ENCODE results near the gene GNAZ. TPM values are rescaled to one million over a fixed set of nuclear protein-coding genes. Genes with fewer than 3 reads are reported as not detected.

The GNAZ gene
- total RNA-seq, 2 experiments from 2014 or later = 0.28 to 0.53 TPM

- POLR2A ChIA-PET = no interaction called here
- H3K36me3 Mint-ChIP-seq (ENCODE audit: low read depth) = no peaks in the 10 kb centered on the region
- peaks cover 21% of the 10 kb centered on the region for H3K4me1 Mint-ChIP-seq
- H3K27me3 Mint-ChIP-seq = no peaks in the 10 kb centered on the region
- H3K9me3 Mint-ChIP-seq = no peaks in the 10 kb centered on the region
- H3K27ac Mint-ChIP-seq = no peak overlapping the region
- H3K4me3 Mint-ChIP-seq = no peak overlapping the region
- CTCF ChIA-PET = no interaction called here
- DNase-seq = no peak
Measured at GRCh38 chr22:23089633-23090456, 19.5 kb downstream of the GNAZ start.

- Mint-ChIP-seq H3K4me1 (peaks cover 21% of the 10 kb centered on the region), H3K36me3 (ENCODE audit: low read depth) (no peaks in the 10 kb centered on the region), H3K27me3 (no peaks in the 10 kb centered on the region), H3K27ac (no peak overlapping the region), H3K9me3 (no peaks in the 10 kb centered on the region), H3K4me3 (no peak overlapping the region)
- POLR2A ChIA-PET = no interaction called here
- CTCF ChIA-PET = no interaction called here
- no peak for DNase-seq
Measured at GRCh38 chr22:23090457-23090835, 20.1 kb downstream of the GNAZ start.

- H3K27ac Mint-ChIP-seq = no peak overlapping the region
- H3K27me3 Mint-ChIP-seq = no peaks in the 10 kb centered on the region
- H3K4me1 Mint-ChIP-seq = peaks cover 19% of the 10 kb centered on the region
- ChIA-PET POLR2A (no interaction called here), CTCF (no interaction called here)
- DNase-seq = no peak
- no peaks in the 10 kb centered on the region for H3K36me3 Mint-ChIP-seq (ENCODE audit: low read depth)
- no peak overlapping the region for H3K4me3 Mint-ChIP-seq
- H3K9me3 Mint-ChIP-seq = no peaks in the 10 kb centered on the region
Measured at GRCh38 chr22:23091760-23092159, 21.4 kb downstream of the GNAZ start.

- Mint-ChIP-seq H3K36me3 (ENCODE audit: low read depth) (no peaks in the 10 kb centered on the region), H3K9me3 (no peaks in the 10 kb centered on the region), H3K4me1 (peaks cover 17% of the 10 kb centered on the region), H3K27ac (no peak overlapping the region), H3K27me3 (no peaks in the 10 kb centered on the region), H3K4me3 (no peak overlapping the region)
- no peak for DNase-seq
- CTCF ChIA-PET = no interaction called here
- POLR2A ChIA-PET = no interaction called here
Measured at GRCh38 chr22:23092217-23092955, 22.1 kb downstream of the GNAZ start.

- H3K9me3 Mint-ChIP-seq = no peaks in the 10 kb centered on the region
- ChIA-PET POLR2A (no interaction called here), CTCF (no interaction called here)
- H3K27ac Mint-ChIP-seq = no peak overlapping the region
- no peak overlapping the region for H3K4me3 Mint-ChIP-seq
- H3K4me1 Mint-ChIP-seq = peaks cover 8% of the 10 kb centered on the region
- no peaks in the 10 kb centered on the region for H3K27me3 Mint-ChIP-seq
- DNase-seq = no peak
- H3K36me3 Mint-ChIP-seq (ENCODE audit: low read depth) = no peaks in the 10 kb centered on the region
Measured at GRCh38 chr22:23093051-23093788, 22.9 kb downstream of the GNAZ start.

GRCh38 chr22:23094260-23094659 lies 23.9 kb downstream of the GNAZ start:
- Mint-ChIP-seq H3K36me3 (ENCODE audit: low read depth) (no peaks in the 10 kb centered on the region), H3K27ac (no peak overlapping the region), H3K4me3 (no peak overlapping the region), H3K4me1 (no peaks in the 10 kb centered on the region), H3K27me3 (no peaks in the 10 kb centered on the region), H3K9me3 (no peaks in the 10 kb centered on the region)
- ChIA-PET CTCF (no interaction called here), POLR2A (no interaction called here)
- no peak for DNase-seq

- CTCF ChIA-PET = no interaction called here
- POLR2A ChIA-PET = no interaction called here
- no peak overlapping the region for H3K4me3 Mint-ChIP-seq
Measured at GRCh38 chr22:23094695-23095681, 24.7 kb downstream of the GNAZ start.

GRCh38 chr22:23095733-23096342 lies 25.5 kb downstream of the GNAZ start:
- H3K36me3 Mint-ChIP-seq (ENCODE audit: low read depth) = no peaks in the 10 kb centered on the region
- H3K27me3 Mint-ChIP-seq = no peaks in the 10 kb centered on the region
- H3K4me1 Mint-ChIP-seq = no peaks in the 10 kb centered on the region
- H3K4me3 Mint-ChIP-seq = no peak overlapping the region
- H3K27ac Mint-ChIP-seq = no peak overlapping the region
- H3K9me3 Mint-ChIP-seq = no peaks in the 10 kb centered on the region
- CTCF ChIA-PET = no interaction called here
- no peak for DNase-seq
- POLR2A ChIA-PET = no interaction called here

More at GRCh38 chr22:23094695-23095681, 24.7 kb downstream of the GNAZ start:
- H3K27ac Mint-ChIP-seq = no peak overlapping the region
- H3K36me3 Mint-ChIP-seq (ENCODE audit: low read depth) = no peaks in the 10 kb centered on the region
- DNase-seq = no peak
- no peaks in the 10 kb centered on the region for H3K27me3 Mint-ChIP-seq
- H3K4me1 Mint-ChIP-seq = no peaks in the 10 kb centered on the region
- H3K9me3 Mint-ChIP-seq = no peaks in the 10 kb centered on the region

- CTCF ChIA-PET = no interaction called here
- POLR2A ChIA-PET = no interaction called here
- Mint-ChIP-seq H3K27me3 (no peaks in the 10 kb centered on the region), H3K27ac (no peak overlapping the region), H3K9me3 (no peaks in the 10 kb centered on the region), H3K36me3 (ENCODE audit: low read depth) (no peaks in the 10 kb centered on the region), H3K4me1 (no peaks in the 10 kb centered on the region), H3K4me3 (no peak overlapping the region)
- no peak for DNase-seq
Measured at GRCh38 chr22:23097412-23098229, 27.3 kb downstream of the GNAZ start.

GRCh38 chr22:23098230-23098705 lies 27.9 kb downstream of the GNAZ start:
- ChIA-PET CTCF (no interaction called here), POLR2A (no interaction called here)
- Mint-ChIP-seq H3K27me3 (no peaks in the 10 kb centered on the region), H3K4me3 (no peak overlapping the region), H3K4me1 (no peaks in the 10 kb centered on the region), H3K36me3 (ENCODE audit: low read depth) (no peaks in the 10 kb centered on the region), H3K27ac (no peak overlapping the region), H3K9me3 (no peaks in the 10 kb centered on the region)
- no peak for DNase-seq

GRCh38 chr22:23098718-23099530 lies 28.6 kb downstream of the GNAZ start:
- CTCF ChIA-PET = no interaction called here
- POLR2A ChIA-PET = no interaction called here
- Mint-ChIP-seq H3K4me1 (no peaks in the 10 kb centered on the region), H3K9me3 (no peaks in the 10 kb centered on the region), H3K27me3 (no peaks in the 10 kb centered on the region), H3K36me3 (ENCODE audit: low read depth) (no peaks in the 10 kb centered on the region), H3K4me3 (no peak overlapping the region), H3K27ac (no peak overlapping the region)
- no peak for DNase-seq
